NCI-H526 treated with DMSO at 0.1 percent for 48 hours (cell line): Measurements from ENCODE around the gene APOL5.
"Not testable (repeated sequence)": the region's sequence is repeated elsewhere in the genome, so short reads cannot be mapped to it uniquely, and the experiment has no call there.

Experiments
- DNase-seq: peaks from one replicate; lab custom pipeline; 2025; lab: John Stamatoyannopoulos, UW

APOL5 gene

DNA sequence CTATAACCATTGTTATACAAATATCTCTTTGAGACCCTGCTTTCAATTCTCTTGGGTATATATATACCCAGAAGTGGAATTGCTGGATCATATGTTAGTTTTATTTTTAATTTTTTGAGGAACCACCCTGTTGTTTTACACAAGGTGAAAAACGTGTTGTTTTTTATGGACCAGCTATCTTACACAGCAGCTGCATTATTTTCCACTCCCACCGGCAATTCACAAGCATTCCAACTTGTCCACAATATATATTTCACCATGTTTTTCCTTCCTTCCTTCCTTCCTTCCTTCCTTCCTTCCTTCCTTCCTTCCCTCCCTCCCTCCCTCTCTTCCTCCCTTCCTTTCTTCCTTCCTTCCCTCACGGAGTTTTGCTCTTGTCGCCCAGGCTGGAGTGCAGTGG is 6.3 kb upstream of the APOL5 start:
- no peak for DNase-seq

DNA sequence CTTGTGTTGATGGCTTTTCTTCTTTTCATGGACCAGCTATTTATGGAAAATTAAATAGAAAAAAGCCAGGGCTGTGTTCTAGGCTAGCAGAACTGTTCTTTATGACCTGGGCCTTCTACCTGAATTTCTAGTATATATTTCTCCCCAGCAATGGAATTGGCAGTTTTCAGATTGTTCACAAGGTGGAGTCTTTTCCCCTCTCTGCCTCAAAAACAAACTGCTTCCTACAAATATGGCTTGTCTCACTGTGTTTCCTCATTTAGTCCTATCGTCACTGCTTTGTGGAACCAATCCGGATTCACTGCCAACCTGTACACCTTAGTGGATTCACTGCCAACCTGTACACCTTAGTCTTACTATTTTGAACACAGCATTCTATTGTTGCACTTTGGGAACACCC is 5.0 kb upstream of the APOL5 start:
- no peak for DNase-seq

DNA sequence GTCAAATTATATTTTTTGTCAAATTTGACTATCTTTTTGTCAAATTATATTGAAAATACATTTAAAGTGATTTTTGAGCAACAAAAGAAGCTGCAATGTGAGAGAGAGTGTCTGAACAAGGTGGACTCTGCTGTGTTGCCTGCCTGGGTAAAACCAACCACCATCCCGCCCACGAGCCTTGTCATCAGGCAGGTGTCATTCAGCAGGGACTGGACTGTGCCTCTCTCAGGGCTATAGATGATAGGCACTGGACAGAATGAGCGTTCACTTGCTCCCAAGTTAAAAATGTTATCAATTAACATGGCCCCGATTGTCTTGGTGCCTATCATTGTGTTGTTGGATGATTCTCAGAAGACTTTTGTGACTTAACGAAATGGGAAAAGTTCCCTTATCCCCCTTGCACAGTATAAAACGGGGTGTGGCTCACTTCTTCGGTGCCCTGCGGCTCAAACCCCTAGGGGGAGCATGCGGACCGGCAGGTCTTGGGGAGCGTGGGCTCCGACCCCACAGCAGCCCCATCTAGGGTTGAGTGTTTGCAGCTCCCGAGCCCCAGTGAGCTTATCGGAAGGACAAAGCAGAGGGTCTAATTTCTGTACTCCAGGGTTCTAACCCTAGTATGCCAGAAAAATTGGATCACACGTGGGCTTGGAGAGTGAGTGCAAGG is 1.7 kb downstream of the APOL5 start:
- no peak for DNase-seq

DNA sequence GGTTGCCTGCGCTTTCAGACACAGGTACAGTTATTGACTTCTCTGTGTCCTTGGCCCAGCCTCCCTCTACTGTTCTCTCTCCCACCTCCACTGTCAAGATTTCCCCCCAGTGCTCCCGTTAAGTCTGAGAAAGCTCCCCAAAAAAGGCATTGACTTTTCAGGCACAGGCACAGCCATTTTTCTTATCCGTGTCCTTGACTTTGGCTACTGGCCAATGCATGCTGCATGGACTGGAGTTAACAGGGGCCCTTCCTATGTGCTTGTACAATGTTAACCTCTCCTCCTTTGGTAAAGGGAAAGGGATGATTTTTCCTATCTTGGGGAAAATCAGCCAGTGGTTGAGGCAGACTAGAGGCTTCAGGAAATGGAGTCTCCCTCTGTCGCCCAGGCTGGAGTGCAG is 4.3 kb downstream of the APOL5 start:
- DNase-seq = no peak

DNA sequence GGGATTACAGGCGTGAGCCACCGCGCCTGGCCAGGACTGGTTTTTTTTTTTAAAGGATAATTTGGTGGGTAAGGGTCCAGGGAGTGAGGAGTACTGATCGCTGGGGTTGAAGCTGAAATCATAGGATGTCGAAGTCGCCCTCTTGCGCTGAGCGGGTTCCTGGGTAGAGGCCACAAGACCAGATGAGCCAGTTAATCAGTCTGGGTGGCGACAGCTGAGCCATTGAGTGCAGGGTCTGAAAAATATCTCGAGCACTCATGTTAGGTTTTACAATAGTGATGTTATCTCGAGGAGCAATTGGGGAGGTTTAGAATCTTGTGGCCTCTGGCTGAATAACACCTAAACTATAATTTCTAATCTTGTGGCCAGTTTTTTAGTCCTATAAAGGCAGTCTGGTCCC is 7.8 kb downstream of the APOL5 start:
- DNase-seq = no peak

DNA sequence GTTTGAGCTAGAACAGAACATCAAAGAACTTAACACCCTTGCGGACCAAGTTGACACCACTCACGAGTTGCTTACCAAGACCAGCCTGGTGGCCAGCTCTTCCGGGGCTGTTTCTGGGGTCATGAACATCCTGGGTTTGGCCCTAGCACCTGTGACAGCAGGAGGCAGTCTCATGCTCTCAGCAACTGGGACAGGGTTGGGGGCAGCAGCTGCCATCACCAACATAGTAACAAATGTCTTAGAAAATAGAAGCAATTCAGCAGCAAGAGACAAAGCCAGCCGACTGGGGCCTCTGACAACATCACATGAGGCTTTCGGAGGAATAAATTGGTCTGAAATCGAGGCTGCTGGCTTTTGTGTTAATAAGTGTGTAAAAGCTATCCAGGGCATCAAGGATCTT is 8.7 kb downstream of the APOL5 start:
- DNase-seq = no peak

DNA sequence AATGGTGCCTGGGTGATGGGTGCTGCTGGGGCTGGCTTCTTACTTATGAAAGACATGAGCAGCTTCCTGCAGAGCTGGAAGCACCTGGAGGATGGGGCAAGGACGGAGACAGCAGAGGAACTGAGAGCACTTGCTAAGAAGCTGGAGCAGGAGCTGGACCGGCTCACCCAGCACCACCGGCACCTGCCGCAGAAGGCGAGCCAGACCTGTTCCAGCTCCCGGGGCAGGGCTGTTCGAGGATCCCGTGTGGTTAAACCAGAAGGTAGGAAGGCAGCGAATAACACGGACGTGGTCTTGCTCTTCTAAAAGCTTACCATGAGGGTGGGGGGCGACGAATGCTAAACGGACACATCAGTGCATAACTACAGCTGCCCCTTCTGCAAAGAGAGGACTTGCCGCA is 9.3 kb downstream of the APOL5 start:
- no peak for DNase-seq

DNA sequence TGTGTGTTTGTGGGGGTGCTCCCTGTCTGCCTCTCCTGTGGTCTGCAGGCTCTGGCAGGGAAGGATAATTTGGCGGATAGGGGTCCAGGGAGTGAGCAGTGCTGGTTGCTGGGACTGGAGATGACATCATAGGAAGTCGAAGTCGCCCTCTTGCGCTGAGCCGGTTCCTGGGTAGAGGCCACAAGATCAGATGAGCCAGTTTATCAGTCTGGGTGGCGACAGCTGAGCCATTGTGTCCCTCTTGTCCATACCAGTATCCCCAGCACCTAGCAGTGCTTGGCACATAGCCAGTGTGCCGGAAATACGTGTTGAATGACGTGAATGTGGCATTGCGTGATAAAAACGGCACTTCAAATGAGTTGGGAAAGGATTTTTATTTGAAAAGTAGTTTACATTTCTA is 9.8 kb downstream of the APOL5 start:
- DNase-seq = no peak

DNA sequence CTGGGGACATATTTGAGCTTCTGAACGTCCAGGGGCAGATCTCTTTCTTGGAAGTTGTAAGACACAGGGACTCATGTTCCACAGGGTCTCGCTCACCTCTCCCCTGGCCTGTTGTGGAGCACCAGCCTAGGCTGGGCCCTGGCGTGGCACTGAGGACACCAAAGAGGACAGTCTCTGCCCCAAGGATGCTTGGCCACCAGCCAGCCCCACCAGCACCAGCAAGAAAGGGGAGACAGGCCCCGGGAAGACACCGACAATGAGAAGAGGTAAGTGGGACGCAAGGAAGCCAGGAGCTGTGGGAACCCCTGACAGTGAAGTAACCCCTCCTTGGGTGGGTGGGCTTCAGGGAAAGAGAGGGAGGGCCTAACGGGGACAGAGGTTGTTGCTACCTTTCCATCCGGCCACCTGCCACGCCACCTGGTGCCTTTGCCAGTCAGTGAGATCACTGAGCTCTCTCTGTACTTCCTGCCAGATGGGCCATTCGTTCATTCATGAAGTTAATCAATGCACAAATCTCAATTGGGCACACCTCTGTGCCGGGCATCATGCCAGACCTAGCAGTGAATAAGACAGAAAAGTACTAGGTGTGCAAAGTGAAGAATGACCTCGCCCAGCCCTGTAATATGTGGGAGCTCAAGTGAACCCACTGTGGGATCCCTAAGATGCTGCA is 11.1 kb downstream of the APOL5 start:
- no peak for DNase-seq

DNA sequence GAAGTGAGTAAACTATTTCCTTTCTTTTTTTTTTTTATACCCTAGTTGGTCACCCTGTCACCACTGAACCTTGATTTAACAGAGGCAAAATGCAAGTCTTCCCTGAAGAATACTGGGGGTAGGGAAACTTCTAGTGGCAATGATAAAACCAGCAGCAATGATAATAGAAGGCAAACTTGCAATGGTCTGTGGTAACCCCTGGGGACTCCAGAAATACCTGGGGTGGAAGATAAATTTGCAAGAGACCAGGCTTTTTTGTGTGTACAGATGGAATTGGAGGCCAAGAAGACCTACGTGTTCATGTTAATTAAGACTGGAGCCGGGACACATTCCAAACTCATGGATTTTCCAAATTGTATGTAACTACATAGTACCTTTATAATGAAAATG is 11.6 kb downstream of the APOL5 start:
- DNase-seq = no peak

DNA sequence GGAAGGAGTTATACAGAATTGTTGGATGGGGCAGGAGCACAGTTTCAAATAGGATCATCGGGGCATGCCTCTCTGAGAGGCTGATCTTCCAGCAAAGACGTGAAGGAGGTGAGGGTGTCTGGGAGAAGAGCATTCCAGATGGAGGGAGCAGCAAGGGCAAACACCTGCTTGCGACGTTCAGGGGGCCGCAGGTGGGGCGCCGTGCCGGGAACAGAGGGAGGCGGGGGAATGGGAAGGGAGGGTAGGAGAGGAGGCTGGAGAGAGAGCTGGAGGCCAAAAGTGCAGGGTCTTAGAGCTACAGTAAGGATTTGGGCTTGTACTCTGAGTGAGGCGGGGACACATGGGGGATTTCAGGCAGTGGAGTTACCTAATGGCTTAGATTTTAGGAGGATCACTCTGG is 13.6 kb downstream of the APOL5 start:
- DNase-seq = no peak

DNA sequence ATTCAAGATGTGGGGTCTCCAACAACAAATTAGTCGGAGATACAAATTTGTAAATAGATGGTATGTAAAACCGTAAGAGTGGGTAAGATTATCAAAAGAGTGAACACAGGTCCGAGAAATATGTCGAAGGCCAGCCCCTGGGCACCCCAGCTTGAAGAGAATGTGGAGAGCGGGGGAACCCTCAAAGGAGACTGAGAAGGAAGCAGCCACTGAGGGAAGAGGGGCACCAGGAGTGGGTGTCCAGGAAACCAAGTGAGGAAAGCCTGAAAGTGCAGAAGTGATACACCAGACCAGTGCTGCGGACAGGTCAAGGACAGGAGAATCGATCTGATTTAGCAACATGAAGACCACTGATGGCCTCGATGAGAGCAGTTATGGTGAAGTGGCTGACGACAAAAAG is 14.4 kb downstream of the APOL5 start:
- DNase-seq = no peak

DNA sequence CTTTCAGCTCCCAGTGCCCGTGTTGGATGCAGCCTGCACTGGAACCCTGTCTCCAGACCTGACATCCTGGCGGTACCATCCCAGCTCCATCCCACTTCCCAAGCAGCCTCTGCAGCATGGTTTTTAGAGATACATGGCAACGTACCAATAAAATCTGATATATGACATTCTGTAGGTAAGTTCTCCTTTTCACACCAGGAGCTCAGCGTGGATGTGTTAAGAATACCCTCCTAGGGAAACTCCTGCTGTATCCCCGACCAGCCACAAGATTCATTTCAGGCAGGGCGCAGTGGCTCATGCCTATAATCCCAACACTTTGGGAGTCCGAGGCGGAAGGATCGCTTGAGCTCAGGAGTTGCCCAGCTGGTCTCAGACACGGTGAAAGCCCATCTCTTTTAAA is 15.4 kb downstream of the APOL5 start:
- no peak for DNase-seq

DNA sequence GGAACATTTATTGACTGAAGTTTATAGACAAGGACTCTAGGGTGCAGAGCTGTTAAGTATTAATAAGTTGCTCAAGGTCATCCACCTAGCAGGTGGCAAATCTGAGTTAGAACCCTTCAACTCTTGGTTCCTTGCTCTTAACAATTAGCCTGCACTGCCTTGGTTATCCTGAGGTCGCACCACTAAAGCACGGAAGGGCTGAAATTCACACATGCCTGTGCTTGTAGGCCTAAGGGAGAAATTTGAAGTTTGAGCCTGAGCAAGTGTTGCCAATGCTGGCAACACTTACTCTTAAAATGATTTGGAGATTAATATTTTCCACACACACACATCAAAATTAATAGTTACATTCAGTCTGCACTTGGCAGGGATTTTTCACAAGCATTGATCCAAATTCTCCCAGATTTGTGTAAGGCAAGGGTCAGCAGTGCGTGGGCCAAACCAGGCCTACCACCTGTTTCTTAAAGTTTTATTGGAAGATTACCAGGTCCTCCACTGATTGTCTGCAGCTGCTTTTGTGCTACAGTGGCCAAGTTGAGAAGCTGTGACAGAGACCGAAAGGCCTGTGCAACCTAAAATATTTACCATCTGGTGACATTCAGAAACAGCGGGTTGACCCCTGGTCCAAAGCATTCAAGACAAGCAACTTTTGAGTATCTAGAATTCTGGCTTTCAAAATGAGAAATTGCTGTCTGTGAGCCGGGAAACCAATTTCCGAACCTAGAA is 16.3 kb downstream of the APOL5 start:
- no peak for DNase-seq

DNA sequence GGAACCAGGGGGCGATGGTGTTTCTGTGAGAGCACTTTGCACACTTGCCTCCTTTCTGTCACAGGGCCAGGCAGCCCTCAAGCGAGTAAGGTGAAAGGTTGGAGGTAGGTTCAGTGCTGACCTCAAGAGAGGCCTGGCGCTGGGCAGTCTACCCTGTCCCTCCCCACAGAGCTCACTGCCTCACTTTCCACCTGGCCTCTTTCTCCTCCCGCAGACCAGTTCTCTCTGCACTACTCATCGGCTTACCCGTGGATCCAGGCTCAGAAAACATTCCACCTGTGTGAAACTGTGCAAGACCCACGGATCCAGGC is 16.8 kb downstream of the APOL5 start:
- no peak for DNase-seq

DNA sequence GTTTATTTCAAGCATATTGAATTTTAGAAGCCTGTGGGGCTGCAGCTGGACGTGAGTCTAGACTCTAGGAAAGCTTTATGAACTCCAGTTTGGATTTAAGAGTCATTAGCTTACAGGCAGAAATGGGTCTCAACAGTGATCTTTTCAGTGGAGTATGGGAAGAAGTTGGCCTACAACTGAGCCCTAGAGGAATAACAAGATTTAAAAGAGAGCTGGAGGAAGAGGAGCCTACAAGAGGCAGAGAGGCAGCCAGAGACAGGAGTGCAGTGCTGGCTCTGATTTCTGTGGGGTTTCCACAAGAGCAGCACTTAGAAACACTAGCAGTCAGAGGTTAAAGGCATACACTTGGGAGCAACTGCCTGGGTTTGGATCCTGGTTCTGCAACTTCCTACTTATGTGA is 17.9 kb downstream of the APOL5 start:
- DNase-seq = no peak

DNA sequence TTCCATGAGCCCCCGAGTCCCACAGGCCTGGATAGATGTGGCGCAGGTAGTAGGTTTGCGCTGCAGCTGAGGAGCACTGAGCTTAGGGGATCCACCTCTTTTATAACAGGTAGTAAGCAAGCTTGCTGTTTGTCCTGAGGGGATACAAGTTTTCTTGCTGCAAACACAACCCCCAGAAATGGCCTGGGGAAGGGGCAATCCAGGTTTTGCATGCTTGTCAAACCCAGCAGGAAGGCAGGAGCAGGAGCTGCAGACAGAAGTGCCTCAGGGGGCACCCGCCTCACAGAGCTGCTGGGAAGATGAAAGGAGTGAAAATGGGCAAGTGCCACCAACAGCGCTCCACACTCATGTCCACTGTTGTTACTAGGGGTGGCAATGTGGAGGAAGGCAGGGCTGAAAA is 18.5 kb downstream of the APOL5 start:
- DNase-seq = no peak

DNA sequence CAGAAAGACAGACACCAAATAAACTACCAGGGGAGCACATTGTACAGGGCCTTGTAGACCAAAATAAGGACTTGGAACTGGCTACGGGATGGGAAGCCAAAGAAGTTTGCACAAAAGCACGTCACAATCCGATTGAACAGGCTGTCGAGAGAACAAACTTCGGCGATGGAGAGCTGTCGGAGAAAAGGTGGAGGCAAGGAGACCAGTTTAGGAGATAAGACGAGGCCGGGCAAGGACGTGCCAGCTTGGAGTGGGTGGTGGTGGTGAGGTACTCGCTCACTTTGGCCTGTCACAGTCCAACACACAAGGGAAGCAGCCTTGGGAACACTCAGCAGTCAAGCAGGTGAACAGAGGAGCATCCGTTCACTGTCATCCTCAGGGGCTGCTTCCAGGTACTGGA is 19.0 kb downstream of the APOL5 start:
- no peak for DNase-seq

DNA sequence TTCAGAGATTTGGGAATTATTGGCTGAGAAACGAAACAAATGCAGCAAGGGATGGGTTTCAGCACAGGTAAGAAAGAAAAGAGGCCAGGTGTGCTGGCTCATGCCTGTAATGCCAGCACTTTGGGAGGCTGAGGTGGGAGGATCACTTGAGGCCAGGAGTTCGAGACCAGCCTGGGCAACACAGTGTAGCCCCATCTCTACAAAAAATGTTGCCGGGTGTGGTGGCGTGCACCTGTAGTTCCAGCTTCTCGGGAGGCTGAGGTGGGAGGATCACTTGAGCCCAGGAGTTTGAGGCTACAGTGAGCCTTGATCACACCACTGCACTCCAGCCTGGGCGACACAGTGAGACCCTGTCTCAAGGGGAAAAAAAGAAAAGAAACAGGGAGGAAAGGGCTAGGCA is 20.2 kb downstream of the APOL5 start:
- DNase-seq = not testable (repeated sequence)

DNA sequence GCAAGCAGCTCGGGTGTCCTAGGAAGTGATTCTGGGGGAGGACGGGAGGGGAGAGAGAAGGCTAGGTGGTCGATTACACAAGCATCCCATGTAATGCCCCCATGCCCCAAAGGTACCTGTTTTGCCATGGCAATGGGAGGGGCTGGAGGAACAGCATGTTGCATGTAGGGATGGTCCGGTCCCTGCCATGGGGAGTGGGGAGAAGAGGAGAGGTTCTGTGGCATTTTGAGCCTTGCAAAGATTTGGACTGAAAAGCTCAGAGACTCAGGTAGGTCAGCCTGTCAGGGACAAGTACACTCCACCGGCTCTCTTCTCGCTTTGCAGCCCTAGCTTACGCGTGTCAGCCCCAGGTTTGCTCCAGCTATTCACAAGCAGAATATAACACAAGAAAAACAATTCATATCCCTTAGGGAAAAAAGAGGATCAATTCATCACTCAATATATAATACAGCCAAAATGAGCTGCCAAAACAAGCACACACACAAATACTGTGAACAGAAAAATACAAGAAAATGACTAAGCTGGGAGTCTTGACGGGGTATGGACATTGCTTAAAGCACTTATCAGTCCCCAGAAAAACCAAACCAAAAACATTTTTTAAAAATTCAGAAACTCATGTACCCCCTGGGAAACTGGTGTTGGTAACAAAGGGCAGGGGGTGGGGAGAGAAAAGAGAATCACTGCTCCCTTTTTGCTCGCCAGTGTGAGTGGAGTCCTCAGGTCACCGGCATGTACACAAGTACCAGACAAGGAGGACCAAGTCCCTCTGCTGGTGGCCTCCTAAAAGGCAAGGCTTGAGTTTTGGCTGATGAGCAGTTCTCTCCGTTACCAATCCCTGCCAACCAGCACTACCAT is 21.6 kb downstream of the APOL5 start:
- DNase-seq = no peak

DNA sequence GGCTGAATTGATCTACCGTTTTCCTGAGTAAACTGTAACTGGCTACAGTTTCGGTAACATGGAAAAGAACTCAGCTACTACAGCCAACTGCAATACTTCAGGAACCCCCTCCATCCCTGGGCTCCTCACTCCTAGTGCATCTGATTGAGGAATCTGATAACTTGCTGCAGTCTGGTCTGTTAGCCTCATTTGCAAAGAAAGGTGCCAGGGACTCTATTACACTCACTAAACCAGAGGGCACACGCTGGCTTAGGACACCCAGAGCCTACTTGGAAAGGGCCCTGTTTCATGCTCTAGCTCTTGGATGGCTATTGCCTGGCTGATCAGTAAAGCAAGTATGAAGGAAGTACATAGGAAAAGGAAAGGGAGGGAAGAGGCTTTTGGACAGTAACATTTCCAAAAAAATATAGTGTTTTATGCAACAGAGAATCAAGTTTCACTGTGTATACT is 22.3 kb downstream of the APOL5 start:
- no peak for DNase-seq

DNA sequence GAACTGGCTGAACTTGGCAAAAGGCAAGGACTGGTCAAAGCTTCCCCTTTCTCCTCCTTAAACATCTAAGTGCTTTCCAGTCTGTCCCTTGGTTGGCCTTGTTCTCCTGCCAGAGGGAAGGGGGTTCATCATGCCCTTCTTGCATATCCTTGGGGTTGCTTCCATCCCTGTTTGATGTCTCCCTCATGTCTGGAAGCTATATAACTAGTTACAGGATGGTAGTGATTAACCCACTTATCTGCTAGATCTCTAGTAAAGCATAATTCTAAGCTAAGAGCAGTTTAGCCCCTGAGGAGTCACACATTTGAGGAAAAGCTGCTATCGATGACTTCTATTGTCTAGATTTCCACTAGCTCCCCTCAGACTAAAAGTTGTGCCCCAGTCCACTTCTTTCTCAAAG is 22.9 kb downstream of the APOL5 start:
- no peak for DNase-seq
